C4-2B (cell line): Measurements from ENCODE around the gene MCEMP1.

ENCODE experiments used
- CTCF ChIP-seq: fragments of 450-650 bp; conservative IDR thresholded peaks from 2 replicates; pipeline ENCODE4 v1.5.1; 2017; ENCODE audit warnings: mild to moderate bottlenecking
- ZFX ChIP-seq: fragments of 450-650 bp; IDR thresholded peaks from 2 replicates; pipeline ENCODE4 v1.6.1; 2017

GRCh38 chr19:7692417-7693088, 15.7 kb downstream of the MCEMP1 start:
- TF ChIP-seq CTCF (no peak), ZFX (no peak)
